ENCODE measurements around the gene TPRKB. TPM values are rescaled to one million over a fixed set of nuclear protein-coding genes. Genes with fewer than 3 reads are reported as not detected.
"Not testable (repeated sequence)": the region's sequence is repeated elsewhere in the genome, so short reads cannot be mapped to it uniquely, and the experiment has no call there.

TPRKB gene
- total RNA-seq, 1 experiment from 2014 or later: 75.0 TPM

DNA sequence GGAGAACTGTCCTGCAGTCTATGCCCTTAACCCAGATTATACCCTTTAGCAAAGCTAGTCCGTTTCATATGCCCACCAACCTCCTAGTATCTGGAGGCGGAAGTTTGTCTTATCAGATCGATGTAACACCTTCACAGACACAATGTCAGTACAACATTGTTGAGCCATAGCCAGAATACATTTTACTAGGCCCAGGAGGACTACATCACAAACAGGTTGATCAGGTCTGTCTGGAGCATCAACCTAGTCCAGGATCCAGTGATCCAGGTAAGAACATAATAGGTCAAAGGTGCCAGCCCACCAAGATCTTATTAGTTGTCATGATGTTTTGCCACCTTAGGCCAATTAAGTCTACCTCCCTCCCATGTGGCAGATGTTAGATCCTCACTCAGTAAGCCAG lies 2.0 kb upstream of the TPRKB start:
- DNase-seq (ENCODE audit: low read depth): no peak

DNA sequence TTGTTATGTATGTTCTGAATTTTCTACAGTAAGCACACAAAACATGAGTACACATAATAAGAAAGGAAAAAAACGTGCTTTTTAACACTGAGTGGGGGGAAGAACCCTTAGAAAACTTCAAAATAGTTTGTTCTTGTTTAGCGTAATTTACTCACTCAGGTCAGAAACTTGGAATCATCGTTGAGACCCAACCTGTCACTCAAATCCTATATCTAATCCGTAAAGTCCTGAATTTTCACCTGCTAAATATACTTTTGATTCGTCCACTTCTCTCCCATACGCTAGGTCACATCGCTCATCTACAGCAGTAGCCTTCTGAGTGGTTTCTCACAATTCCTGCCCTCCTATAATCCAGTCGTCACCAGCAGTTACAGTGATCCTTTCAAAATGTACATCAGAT lies 767 bp downstream of the TPRKB start:
- no peak for DNase-seq (ENCODE audit: low read depth)

DNA sequence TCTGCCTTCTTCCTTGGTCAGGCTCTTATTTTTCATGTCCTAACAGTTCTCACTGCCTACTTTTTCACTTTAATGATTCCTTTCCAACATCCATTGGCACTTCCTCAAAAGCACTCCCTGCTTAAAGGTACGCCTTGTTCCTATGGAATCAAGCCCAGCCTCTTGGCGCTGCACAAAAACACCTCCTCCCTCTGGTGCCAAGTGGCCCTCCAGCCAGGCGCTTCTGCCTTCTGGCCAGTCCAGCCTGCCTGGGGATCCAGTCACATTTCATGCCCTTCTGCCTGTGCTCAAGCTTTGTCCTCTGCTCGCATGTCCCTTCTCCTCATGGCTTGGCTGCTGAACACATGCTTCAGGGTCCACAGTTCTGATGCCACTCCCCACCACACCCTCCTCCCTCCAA lies 6.3 kb downstream of the TPRKB start:
- no peak for DNase-seq (ENCODE audit: low read depth)

GRCh38 chr2:73728711-73729110 lies 8.4 kb downstream of the TPRKB start:
- DNase-seq (ENCODE audit: low read depth): no peak

- no peak for DNase-seq (ENCODE audit: low read depth)
Observed at GRCh38 chr2:73728043-73728442, 9.1 kb downstream of the TPRKB start.

- not testable (repeated sequence) for DNase-seq (ENCODE audit: low read depth)
Observed at GRCh38 chr2:73726657-73727056, 10.5 kb downstream of the TPRKB start.

- DNase-seq (ENCODE audit: low read depth): no peak
Observed at GRCh38 chr2:73718851-73719621, 18.1 kb downstream of the TPRKB start.

DNA sequence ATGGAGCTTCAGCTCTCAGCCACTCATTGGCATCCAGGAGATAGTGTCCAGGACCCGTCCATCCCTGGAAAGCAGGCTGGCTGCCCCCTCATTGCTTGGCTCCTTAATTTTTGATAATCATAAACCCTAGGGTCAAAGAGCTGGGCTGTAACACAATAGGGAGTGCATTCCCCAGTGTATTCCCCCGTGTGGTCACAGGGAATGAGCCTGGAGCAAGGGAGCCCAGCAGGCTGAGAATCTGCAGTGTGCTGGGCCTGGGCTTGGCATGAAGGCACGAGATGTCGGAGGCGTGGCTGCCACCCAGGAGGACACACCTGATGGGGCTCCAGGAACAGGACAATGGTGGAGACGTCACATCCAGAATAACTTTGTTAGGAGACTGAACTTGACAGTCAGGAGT lies 18.7 kb downstream of the TPRKB start:
- no peak for DNase-seq (ENCODE audit: low read depth)

- DNase-seq (ENCODE audit: low read depth): not testable (repeated sequence)
Observed at GRCh38 chr2:73717695-73718094, 19.4 kb downstream of the TPRKB start.

DNA sequence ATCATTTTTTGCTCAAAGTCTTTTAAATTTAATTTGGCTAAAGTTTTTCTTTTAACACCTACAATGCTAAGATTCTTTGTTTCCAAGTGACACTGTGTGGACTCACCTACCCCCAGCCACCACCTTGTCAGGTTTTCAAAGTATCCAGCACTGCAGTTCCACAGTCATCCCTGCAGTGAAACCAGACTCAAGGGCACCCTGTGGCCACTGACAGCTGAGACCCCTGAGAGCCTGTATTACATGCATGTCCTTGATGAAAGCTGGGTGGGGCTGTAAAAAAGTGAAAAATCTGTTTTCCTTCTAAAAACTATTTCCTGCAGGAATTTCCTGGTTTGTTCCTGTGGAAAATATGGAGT lies 19.9 kb downstream of the TPRKB start:
- no peak for DNase-seq (ENCODE audit: low read depth)

- DNase-seq (ENCODE audit: low read depth): peak; percentile 51
Observed at GRCh38 chr2:73716543-73717250, 20.4 kb downstream of the TPRKB start.

GRCh38 chr2:73714091-73714490 lies 23.1 kb downstream of the TPRKB start:
- DNase-seq (ENCODE audit: low read depth): no peak

- DNase-seq (ENCODE audit: low read depth): no peak
Observed at GRCh38 chr2:73708527-73708926, 28.6 kb downstream of the TPRKB start.

DNA sequence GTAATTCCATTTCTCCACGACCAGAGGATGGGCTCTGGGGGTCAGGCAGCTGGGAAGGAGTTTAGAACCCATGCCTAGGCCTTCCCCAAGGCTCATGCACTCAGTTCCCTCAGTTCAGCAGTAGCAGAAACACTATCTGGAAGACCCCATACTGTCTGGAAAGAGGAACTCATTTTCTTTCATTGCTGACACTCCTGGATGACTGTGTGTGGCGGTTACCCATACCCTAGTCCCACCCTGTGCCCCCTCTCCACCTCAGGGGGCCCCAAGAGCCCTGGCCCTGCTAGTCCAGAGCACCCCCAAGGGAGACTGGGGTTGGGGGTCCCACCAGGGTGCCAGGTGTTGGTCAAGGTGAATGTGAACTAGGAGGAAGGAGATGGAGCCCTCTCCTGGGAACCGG lies 29.5 kb downstream of the TPRKB start:
- DNase-seq (ENCODE audit: low read depth): no peak

- DNase-seq (ENCODE audit: low read depth): no peak
Observed at GRCh38 chr2:73707058-73707457, 30.1 kb downstream of the TPRKB start.

GRCh38 chr2:73705091-73705490 lies 32.1 kb downstream of the TPRKB start:
- DNase-seq (ENCODE audit: low read depth): no peak

DNA sequence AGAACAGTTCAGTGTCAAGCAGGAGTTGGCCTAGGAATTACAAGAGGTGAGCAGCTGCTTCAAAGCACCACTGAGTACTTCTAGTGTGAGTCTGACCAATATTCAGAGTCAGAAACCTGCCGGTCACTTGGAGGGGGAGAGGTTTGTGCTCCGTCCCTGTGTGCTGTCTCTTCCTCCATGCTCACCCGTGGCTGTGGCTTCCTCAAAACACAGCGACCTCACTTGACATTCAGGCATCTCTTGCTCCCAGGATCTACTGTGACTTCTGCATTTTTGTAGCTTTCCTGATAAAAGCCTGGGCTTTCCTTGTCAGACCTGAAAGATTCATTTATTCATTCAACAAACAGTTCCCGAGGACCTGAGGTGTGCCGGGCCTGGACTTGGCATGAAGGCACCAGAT lies 32.9 kb downstream of the TPRKB start:
- no peak for DNase-seq (ENCODE audit: low read depth)

GRCh38 chr2:73703675-73704074 lies 33.5 kb downstream of the TPRKB start:
- DNase-seq (ENCODE audit: low read depth): no peak

DNA sequence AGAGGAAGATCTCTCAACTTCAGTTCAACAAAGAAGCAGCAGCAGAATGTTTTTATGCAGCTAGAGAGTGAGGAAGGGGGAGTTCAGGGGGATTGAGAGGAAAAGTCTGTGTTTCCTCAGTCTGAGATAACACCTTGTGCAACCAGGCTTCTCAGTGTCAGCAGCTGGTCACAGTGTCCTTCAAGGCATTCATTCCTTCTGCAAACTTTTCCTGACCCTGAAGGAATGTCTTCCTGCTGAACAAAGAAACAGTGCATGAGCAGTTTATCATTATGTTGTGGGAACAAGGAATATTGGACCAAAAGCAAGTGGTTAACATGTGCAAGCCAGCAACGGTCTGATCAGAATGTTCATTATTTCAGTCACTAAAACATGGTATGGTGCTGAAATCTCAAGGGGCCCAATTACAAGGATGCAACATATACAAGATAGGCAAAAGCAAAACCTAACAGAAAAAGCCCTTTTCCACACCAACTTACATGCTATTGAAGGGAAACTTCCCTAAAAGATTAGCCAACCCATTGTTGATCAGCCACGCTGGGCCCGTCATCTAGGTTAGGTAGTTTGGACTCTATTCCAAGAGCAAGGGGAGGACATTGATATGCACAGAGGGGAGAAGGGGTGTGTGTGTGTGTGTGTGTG lies 34.2 kb downstream of the TPRKB start:
- not testable (repeated sequence) for DNase-seq (ENCODE audit: low read depth)

GRCh38 chr2:73701968-73702665 lies 35.0 kb downstream of the TPRKB start:
- DNase-seq (ENCODE audit: low read depth): no peak

- not testable (repeated sequence) for DNase-seq (ENCODE audit: low read depth)
Observed at GRCh38 chr2:73701448-73701765, 35.7 kb downstream of the TPRKB start.

- DNase-seq (ENCODE audit: low read depth): no peak
Observed at GRCh38 chr2:73700661-73701447, 36.3 kb downstream of the TPRKB start.
